Fibroblast of skin of scalp (primary cell): ENCODE data around the gene BANK1.

Source experiments
- DNase-seq: peaks from one replicate; pipeline ENCODE4 v3.0.0-alpha.2; 2013

The BANK1 gene

DNA sequence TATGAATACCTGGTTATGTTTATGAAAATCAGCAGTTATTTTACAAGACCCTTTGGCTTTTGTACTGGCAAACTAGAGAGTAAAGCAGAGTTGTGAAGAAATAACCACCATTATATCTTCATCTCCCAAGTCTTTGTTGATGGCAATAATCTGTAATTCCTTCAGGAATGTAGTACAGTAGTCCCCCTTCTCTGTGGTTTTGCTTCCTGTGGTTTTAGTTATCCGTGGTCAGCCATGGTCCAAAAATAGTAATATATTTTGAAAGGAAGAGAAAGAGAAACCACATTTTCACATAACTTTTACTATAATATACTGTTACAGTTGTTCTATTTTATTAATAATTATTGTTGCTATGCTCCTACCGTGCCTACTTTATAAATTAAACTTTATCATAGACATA is 27.8 kb downstream of the BANK1 start:
- DNase-seq, result peak; percentile 87

DNA sequence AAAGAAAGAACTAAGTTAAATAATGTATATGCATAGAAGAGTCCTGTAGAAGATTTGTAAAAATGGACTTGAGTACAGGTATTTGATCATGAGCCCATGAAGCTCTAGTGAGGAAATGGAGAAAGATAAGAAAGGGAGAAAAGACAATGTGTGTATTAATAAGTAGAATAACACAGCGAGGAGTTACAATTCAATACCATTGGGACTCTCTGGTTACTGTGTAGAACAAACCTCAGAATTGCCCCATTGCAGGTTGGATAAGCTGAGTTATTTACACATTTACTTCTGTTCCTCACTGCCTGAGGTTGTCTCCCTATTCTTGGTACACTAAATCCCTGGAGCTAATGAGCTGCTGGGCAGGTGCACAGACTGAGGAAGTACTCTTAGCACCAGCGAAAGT is 33.3 kb downstream of the BANK1 start:
- no peak for DNase-seq

DNA sequence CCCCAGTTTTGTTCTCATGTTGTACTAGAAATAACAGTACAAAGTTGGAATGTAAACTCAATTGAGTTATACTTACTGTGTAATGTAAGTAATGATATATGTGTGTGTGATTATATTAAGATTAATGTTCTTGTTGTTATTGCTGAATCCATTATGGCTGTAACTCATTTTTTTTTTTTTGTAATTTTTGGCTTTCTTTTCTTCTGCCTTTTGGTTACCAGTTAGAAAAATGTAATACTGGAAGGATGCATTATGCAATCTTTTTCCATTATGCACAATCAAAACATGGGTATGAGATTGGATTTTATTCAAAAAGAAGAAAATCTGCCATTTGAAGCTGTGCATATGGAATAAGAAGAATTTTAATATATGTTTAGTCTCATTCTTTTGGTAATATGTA is 34.0 kb downstream of the BANK1 start:
- DNase-seq, result peak; percentile 20

DNA sequence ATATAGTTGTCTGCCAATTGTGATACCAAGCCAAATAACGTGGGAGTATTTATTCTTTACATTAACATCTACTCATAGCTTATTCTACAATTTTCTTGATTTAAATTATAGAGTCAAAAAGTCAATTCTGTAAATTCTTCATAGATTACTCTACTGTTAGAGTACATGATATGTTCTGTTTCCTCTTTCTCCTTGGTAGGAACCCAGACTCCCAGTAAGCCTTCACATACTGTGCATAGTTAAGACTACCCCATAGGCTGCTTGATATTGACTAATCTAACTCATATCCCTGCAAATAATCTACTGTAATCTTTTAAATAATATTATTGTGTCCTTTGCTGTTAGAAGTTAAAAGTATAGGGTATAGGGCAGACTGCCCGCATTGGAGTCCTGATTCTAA is 35.4 kb downstream of the BANK1 start:
- no peak for DNase-seq

DNA sequence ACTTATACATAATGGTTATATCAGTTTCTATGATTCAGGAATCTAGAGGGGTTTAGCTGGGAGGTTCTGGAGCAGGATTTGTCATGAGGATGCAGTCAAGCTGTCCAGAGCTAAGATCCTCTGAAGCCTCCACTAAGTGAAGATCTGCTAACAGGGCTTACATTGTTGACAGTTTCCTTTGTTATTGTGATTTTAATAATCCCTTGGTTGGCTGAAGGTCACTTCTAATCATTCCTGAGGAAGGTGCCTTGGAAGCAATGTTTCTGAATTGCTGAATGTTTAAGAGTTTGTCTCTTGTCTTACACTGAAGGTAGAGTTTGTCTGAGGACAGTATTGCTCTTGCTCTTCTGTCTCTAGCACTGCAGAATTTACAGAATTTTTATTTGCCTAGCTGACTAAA is 41.3 kb downstream of the BANK1 start:
- no peak for DNase-seq

DNA sequence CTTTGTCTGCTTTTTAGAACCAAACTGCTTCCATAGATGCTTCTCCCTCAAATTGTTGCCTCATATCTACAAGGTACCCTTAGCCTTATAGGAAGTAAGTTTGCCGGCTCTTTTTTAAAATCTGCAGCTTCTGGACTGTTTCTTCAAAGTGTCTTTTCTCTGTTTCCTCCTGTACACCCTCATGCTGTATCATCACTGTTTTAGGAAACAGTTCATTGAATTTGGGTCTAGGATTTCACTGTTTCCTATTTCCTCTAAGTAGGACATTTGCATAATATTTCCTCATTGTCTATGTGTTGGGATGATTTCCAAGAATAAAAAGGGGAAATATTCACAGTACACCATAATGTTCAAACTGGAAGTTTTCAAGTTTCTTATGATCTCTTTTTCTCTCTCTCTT is 43.0 kb downstream of the BANK1 start:
- no peak for DNase-seq

DNA sequence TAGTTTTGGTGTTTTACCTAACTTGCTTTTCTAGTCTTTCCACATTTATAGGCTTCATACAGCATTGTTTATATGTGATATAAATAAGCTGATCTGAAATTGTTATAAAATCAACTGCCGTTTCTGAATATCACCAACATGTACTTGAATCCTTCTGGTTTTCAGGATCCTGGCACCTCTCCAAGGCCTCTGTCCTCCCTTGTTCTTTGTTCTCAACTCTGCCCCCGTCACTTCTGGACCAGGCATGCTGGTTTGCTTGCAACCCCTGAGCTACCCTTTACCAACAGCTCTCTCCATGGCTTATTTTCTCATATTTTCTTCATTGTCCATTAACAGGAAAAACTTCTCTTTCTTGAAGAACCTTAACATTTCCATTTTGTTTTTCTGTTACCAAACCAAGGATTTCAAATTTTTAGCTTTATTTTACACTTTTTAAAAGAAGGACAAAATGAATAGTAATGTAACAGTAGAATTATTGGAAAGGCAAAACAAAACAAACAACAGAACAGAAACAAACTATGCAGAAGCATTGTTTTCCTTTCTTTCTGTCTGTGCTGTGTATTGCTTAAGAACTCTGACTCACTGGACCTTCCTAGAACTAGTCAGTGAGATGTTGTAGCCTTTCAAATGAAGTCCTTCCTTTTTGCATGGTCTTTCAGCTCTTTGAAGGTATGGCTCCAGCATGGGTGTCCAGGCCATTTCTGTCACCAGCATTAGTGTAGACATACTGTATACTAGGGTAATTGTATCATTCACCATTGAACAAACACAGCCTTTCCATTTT is 44.8 kb downstream of the BANK1 start:
- DNase-seq, result peak; percentile 20

DNA sequence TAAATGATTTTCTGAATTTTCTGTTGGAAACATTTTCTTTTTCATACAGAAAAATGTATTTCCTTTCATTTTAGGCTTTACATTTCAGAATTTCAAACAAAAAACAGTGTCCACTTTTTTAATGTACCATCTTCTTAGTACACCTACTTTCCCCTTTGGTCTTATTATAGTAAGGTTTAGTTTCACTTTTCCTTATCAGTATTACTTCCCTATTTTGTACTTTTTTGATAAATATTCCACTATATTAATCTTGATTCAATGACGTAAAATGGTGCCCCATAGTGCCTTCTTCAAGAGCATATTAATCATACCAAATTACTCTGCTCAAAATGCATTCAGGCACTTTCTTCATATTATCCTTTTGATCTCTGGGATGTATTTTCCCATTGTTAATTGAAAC is 52.5 kb downstream of the BANK1 start:
- no peak for DNase-seq

DNA sequence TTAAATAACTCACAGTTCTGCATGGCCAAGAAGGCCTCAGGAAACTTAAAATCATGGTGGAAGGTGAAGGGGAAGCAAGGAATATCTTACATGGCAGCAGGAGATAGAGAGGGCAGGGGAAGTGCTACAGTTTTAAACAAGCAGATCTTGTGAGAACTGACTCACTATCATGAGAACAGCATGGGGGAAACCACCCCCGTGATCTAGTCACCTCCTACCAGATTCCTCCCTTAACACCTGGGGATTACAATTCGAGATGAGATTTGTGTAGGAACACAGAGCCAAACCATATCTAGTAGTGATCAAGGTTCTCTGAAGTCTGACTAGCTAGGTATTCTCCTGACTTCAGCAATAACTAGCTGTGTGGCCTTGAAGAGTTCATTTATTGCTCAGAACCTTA is 56.0 kb downstream of the BANK1 start:
- DNase-seq, result no peak

DNA sequence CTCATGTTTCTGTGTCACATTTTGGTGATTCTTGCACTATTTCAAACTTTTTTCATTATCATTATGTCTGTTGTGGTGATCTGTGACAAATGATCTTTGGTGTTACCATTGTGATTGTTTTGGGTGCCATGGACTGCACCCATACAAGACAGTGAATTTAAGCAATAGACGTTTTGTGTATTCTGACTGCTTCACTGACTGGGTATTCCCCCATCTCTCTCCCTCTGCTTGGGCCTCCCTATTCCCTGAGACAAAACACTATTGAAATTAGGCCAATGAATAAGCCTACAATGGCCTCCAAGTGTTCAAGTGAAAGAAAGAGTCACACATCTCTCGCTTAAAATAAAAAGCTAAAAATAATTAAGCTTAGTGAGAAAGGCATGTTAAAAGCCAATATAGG is 60.2 kb downstream of the BANK1 start:
- DNase-seq, result no peak

DNA sequence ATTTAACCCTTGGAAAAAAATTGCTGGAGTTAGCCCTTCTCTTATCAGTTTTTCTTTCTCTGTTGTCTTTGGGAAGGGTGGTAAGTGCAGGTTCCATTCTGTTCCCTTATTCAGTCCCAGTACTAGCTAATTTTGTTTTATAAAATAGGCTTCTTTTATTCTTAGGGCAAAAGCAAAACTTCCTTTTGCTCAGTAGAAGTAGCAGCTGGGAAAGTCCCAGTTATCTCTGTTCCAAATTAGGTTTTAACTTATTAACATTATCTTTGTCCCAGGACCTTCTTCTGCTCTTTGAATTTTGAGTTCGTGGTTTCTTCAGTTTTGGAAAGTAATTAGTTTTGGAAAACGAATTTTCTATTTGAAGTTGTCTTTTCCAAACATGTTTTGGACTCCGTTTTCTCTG is 61.1 kb downstream of the BANK1 start:
- DNase-seq, result no peak

DNA sequence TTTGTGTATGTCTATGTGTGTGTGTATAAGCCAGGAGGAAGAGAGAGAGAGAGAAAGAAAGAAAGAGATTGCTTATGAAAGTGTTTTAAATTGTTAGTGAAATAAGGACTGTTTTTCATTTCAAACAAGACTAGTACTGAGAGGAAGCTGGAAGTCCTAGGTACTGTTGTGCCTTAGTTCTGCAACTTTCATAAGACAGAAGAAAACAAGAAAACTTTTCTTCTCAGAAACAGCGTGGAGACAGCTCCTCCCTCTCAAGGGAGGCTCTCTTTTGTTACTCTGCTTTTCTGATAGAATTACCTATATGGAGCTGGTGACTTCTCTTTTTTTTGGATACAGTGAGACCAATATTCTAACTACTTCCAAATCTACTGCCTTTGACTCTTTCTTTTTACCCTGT is 62.5 kb downstream of the BANK1 start:
- no peak for DNase-seq

DNA sequence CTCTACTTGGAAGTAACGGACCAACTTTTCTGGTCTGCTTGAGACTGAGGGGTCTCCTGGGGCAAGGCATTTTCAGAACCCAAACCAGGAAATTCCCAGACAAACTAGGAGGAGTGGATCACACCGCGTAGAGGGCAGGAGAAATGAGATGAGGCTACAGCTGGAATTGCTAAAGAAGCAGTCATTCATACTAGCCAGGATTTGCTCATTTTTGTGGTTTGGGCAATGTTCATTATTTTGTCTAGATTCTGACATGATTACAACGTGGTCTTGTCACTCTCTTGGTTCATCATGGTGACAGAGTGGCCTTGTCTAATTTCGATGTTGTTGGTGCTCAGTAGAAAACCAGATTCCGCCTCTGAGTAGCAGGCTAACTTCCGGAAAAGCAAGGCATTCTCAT is 63.2 kb downstream of the BANK1 start:
- DNase-seq, result peak; percentile 55

DNA sequence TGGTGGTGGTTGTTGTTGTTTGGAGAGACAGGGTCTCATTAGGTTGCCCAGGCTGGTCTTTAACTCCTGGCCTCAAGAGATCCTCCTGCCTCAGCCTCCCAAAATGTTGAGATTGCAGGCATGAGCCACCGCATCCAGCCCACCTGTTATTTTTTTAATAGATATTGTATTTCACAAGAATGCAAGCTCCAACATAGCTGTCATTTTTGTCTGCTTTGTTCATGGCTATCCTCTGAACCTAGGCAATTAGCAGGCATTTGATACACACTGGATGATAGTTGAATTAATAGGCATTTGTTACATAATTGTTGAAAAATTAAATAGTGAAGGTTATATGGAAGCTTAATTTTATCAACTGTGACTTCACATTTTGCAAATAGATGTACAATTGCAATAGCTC is 64.7 kb downstream of the BANK1 start:
- DNase-seq, result no peak

DNA sequence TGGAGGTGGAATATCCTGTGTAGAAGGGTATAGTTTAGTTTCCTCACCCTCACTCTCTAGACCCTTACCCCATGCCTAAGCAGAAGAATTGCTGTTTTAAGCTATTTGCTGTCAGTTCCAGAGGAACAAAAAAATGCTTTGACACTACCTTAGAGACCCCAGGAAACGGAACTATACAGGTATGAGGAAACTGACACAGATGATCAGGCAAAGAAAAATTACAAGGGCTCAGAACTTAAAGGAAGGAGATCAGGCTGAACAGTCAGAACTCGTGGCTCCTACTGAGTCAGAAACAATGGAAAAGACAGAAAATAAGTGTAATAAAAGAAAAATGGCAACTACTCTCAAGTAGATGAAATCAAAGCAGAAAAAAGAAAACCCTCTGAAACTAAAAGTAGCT is 65.6 kb downstream of the BANK1 start:
- no peak for DNase-seq

DNA sequence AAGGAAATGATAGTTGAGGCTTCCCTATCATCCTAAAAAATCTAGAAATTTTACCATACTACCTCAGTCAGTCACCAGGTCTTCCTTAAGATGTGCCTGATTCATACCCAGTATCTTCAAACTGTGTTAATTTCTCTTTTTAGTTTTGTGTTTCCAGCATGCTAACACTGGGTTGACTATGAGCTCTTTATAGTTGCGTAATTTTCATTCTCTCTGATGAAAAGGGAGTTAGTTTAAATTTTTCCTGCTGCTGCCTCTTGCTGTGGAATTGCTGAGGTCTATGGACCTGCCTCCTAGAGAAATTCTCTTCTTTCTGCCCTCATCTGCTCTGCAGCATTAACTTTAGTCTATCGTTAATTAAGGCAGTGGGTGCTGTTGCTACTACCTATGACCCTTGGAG is 66.6 kb downstream of the BANK1 start:
- no peak for DNase-seq

DNA sequence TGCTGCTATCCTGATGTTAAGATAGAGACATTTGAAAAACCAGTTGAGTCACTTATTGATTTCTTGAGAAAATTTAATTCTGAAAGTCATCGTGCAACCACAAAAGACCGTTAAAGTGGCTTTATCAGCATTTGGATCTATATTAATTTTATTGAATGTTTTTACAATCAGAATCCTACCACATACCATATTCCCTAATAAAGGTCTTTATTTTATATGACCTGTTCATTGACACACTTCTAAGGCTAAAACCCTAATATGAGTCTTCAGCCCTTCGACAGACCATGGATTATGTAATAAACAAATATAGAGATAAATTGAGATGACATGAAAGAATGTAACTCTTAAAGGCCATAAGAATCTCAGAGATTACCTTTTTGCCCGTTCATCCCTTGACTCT is 68.1 kb downstream of the BANK1 start:
- no peak for DNase-seq

DNA sequence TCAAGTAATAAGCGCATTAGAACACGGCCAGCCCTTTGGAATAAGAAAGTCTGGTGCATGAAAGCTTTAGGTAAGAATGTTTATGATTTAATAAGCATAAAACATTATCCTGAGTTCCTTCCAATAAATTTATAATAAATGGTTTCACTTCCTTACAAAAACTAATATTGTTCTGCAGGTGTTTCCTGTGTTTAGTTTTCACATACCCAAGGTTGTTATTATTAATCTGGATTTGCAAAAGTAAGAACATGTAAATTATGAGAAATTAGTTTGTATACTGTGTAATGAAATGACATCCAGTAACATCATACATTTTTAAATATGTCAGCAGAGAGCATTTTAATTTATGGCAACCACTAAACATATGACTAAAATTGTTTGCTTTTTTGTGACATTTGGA is 72.1 kb downstream of the BANK1 start:
- DNase-seq, result no peak

DNA sequence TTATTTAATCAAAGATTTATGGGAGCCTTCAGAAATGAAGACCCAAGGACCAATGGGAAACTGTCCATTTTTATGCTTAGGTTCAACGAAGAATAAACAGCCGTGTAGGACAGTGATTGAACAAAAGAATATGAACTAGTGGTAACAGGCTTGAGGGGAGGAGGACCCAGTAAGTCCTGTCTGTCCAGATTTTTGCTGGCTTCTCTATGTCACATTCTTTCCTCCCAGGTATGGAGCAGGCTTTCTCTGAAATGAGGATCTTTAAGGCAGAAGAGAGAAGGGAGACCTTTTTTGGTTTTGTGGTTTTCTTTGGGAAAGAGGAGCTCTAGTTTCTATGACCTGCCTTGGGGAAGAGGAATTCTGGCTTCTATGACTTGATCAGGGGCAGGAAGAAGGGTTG is 74.1 kb downstream of the BANK1 start:
- no peak for DNase-seq

DNA sequence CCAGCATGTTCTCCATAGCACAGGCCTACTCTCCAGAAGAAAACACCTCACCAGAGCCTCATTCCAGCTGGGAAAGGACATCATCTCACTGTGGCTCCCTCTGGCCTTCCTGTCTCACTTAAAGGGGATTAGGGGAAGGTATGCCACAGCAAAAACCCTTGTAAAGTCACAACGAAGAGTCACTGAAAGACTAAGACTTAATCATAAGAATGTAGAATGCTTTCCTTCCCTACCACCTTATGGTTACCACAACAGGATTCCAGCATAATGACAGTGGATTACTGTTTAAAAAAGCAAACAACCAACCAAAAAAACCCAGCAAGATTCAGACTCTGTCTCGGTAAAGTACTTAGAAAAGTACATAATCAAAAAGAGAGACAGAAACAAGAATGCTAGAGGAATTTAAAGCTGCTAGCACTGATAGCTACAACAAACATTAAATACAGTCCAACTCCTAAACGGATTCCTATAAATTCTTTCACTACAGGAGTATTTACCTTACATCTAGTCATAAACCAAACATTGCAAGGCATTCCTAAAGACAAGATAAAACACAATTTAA is 75.1 kb downstream of the BANK1 start:
- DNase-seq, result peak; percentile 34

DNA sequence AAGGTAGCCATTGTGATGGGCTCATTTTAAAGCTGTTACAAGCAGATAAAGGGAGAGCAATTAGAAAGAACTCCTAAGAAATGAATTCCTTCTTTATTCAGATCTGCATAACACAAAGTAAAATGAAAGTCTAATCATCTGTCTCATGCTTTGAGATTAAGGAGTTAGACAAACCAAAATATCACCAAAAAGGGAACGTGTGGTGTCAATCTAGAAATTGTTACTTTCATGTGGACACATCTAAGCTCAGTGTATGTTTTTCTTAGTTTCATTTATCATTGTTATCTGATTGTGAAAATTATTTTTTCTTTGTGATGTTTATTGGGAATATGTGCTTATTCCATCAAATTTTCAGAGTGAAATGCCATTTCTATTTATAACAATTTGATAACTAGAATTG is 80.3 kb downstream of the BANK1 start:
- no peak for DNase-seq

DNA sequence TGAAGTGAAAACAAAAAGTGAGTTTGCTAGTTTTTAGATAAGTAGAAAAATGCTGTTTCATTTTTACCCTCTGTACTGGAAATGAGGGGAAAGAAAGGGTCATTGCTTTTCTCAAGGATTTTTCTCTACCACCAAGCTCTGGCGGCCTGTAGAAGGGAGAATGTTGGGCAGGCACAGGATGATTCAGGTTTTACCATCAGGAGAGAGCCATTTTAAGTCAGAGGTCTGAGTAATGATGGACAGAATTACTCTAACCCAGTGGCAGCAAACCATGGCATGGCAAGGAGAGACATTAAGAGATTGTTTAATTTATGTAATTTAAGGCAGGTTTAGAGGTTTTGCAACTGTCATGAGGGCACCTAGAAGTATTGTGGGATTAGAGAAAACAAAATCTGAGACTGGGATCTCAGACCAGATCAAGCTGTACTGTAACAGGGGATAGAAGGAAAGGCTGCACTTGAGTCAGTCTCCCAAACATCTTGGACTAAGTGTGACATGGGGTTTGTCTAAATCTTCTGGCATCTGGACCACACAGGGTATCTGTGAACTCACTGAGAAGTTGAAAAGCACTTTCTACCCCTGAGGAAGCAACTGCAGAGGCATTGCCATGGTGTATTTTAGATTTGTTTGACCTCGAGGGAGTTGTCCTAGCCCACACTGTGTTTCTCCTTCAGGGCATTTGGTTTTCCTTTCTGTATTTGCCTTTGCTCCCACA is 81.6 kb downstream of the BANK1 start:
- DNase-seq, result no peak

DNA sequence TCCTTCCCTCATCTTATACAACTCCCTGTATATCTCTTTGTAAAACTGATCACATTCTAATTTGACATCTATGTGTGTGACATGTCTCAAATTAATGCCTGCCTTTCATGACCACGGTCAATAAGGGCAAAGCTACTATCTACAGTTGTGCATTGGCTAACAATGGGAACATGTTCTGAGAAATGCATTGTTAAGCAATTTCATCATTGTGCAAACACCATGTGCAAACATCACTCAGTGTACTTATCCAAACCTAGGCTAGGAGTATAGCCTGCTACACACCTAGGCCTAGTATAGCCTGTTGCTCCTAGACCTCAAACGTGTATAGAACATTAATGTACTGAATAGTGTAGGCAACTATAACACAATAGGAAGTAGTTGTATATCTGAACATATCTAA is 95.0 kb downstream of the BANK1 start:
- DNase-seq, result no peak

DNA sequence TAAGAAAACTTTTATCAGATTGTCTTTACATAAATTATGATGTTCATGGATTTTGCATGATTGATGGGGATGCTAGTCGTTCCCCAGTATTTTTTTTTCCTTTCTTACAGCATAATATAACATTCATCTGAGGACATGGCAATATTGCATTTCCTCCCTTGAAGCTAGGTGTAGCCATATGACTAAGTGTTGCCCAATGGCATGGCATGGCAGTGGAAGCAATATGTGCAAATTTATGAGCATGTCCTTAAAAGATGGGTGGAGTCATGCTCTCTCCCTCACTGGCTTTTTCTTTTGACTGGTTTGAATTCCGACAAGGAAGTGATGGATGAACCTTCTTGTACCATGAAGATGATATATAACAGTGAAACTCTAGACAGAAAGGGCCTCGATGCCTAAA is 96.3 kb downstream of the BANK1 start:
- DNase-seq, result no peak
